Cardiac septum (tissue), 1 donor: ENCODE data around the gene PDE4D. TPM values are rescaled to one million over a fixed set of nuclear protein-coding genes. Genes with fewer than 3 reads are reported as not detected.
"Not testable (repeated sequence)": the region's sequence is repeated elsewhere in the genome, so short reads cannot be mapped to it uniquely, and the experiment has no call there.

Source experiments
- DNase-seq: peaks from one replicate; pipeline ENCODE4 v3.0.0-alpha.2; 2020; ENCODE audit warnings: low spot score
- intact Hi-C: fragments of 100-400 bp; cut with DNase I; formaldehyde crosslinking; loops from one replicate; pipeline ENCODE4 v1.14.0; 2022
- total RNA-seq: library from RNA; stranded (reverse); fragmentation: NEBNext Ultra II Directional; extraction: Animal tissue kit (Norgen Biotek cat#: 25700); gene quantifications from one replicate; pipeline ENCODE4 v1.2.1, GENCODE V29; 2021
- donor health status: DM: no; HTN: no; CAD: no.

PDE4D gene
- total RNA-seq, 1 donor from 2014 or later: 29.3 TPM

- DNase-seq: no peak
- intact Hi-C loops: no loop called here
These were observed 835.3 kb downstream of the PDE4D start for GRCh38 chr5:59058237-59058636.

GRCh38 chr5:59056599-59056998 is 836.9 kb downstream of the PDE4D start:
- DNase-seq, intact Hi-C loops: not testable (repeated sequence)

GRCh38 chr5:59055745-59056448 is 837.6 kb downstream of the PDE4D start:
- intact Hi-C loops: no loop called here
- DNase-seq: no peak

GRCh38 chr5:59054963-59055528 is 838.5 kb downstream of the PDE4D start:
- intact Hi-C loops: no loop called here
- no peak for DNase-seq

- DNase-seq: no peak
- intact Hi-C loops: no loop called here
These were observed 841.6 kb downstream of the PDE4D start for GRCh38 chr5:59051951-59052350.

GRCh38 chr5:59049095-59049494 is 844.4 kb downstream of the PDE4D start:
- DNase-seq: no peak
- intact Hi-C loops: no loop called here

GRCh38 chr5:59042201-59043055 is 851.1 kb downstream of the PDE4D start:
- DNase-seq: no peak
- intact Hi-C loops: no loop called here

GRCh38 chr5:59041355-59041754 is 852.2 kb downstream of the PDE4D start:
- no peak for DNase-seq
- intact Hi-C loops: no loop called here

- no peak for DNase-seq
- intact Hi-C loops: no loop called here
These were observed 852.7 kb downstream of the PDE4D start for GRCh38 chr5:59040804-59041201.

GRCh38 chr5:59040024-59040803 is 853.3 kb downstream of the PDE4D start:
- DNase-seq: no peak
- intact Hi-C loops: no loop called here

- intact Hi-C loops: loop anchor here (2.0 to 10.0 kb wide), 2 partner anchors 87 to 325 kb away; no protein-coding TSS in a partner anchor
- DNase-seq: peak; percentile 94
These were observed 854.1 kb downstream of the PDE4D start for GRCh38 chr5:59039296-59040023.

- no peak for DNase-seq
- intact Hi-C loops: loop anchor here (2.0 to 10.0 kb wide), 2 partner anchors 88 to 326 kb away; no protein-coding TSS in a partner anchor
These were observed 854.7 kb downstream of the PDE4D start for GRCh38 chr5:59038798-59039295.

- DNase-seq: no peak
- intact Hi-C loops: loop anchor here (2.0 to 10.0 kb wide), 3 partner anchors 89 to 327 kb away; no protein-coding TSS in a partner anchor
These were observed 855.4 kb downstream of the PDE4D start for GRCh38 chr5:59037941-59038797.

- intact Hi-C loops: loop anchor here (2.0 to 10.0 kb wide), 2 partner anchors 137 to 327 kb away; no protein-coding TSS in a partner anchor
- no peak for DNase-seq
These were observed 856.1 kb downstream of the PDE4D start for GRCh38 chr5:59037453-59037852.

GRCh38 chr5:59037041-59037440 is 856.5 kb downstream of the PDE4D start:
- intact Hi-C loops: loop anchor here (2.0 to 10.0 kb wide), 2 partner anchors 138 to 328 kb away; no protein-coding TSS in a partner anchor
- no peak for DNase-seq

- intact Hi-C loops: loop anchor here (2.0 to 10.0 kb wide), 2 partner anchors 138 to 328 kb away; no protein-coding TSS in a partner anchor
- DNase-seq: no peak
These were observed 857.1 kb downstream of the PDE4D start for GRCh38 chr5:59036274-59036961.

GRCh38 chr5:59035681-59036080 is 857.8 kb downstream of the PDE4D start:
- DNase-seq: no peak
- intact Hi-C loops: loop anchor here (2.0 to 10.0 kb wide), 2 partner anchors 139 to 329 kb away; no protein-coding TSS in a partner anchor
